Parietal lobe (tissue), 2 donors: Measurements from ENCODE around the gene RNU11. TPM values are rescaled to one million over a fixed set of nuclear protein-coding genes. Genes with fewer than 3 reads are reported as not detected.

Experiments used
- small RNA-seq: library from RNA; depleted of rRNA; stranded (forward); fragments of <200 nt; gene quantifications from one replicate; pipeline ENCODE3, GENCODE V24; 2014; ENCODE audit warnings: low replicate concordance
- total RNA-seq: library from RNA; depleted of rRNA; stranded (reverse); fragments of >200 nt; gene quantifications from one replicate; pipeline ENCODE4 v1.2.3, GENCODE V29; 2014

Gene RNU11
- under 0.01 TPM for total RNA-seq

GRCh38 chr1:28648474-28649198 is at the start of gene RNU11:
Gene RNU11, plus strand, starts transcription at chr1:28648600.

GRCh38 chr1:28642847-28643635 is 5.4 kb upstream of the RNU11 start, which contains the start of gene TAF12:
Gene TAF12, minus strand, starts transcription at chr1:28643067. Its CDS starts 20,986 bp downstream, at chr1:28622081.

GRCh38 chr1:28668191-28668955 is 20.0 kb downstream of the RNU11 start, which contains the start of gene GMEB1:
Gene GMEB1, plus strand, starts transcription at chr1:28668784. Its CDS starts 14,829 bp downstream, at chr1:28683613.

Small RNAs within 50 kb of the gene (small RNA-seq; reads per million reads assigned to genes)
- gene RF00422 (not detected), gene RNU11 (not detected)

Other genes starting within 250 kb of the RNU11 start
- 13.8 TPM for gene RCC1, start 142.6 kb upstream of the RNU11 start, total RNA-seq
- gene TRNAU1AP, start 95.5 kb upstream of the RNU11 start, total RNA-seq = 61.0 TPM
- gene RAB42, start 56.3 kb upstream of the RNU11 start, total RNA-seq = 1.9 TPM
- gene TAF12, start 5.5 kb upstream of the RNU11 start, total RNA-seq = 12.2 TPM
- gene GMEB1, start 20.2 kb downstream of the RNU11 start, total RNA-seq = 15.0 TPM
- 74.2 TPM for gene YTHDF2, start 88.3 kb downstream of the RNU11 start, total RNA-seq
- gene OPRD1, start 163.6 kb downstream of the RNU11 start, total RNA-seq = 0.31 TPM